Kidney (tissue), 14 donors: ENCODE results near the gene APBA1. TPM values are rescaled to one million over a fixed set of nuclear protein-coding genes. Genes with fewer than 3 reads are reported as not detected.
A peak's percentile ranks its signal among the peaks of the same experiment; 100 is the strongest.

Experiments
- DNase-seq, 5 donors: peaks; one replicate each; pipeline ENCODE4 v3.0.0-alpha.2; 2013 to 2020
- FAIRE-seq: peaks from 2 replicates; lab custom pipeline; 2012; peaks lifted over from hg19 to GRCh38; lab: Jason Lieb, UNC
- H3K27ac ChIP-seq, 2 donors: one replicate each; pipeline ENCODE4 v1.7.0; 2013; ENCODE audit warnings: low read depth in 2 of 2, low read length in 2 of 2, inconsistent platforms in 1 of 2
- H3K27me3 ChIP-seq: one replicate; pipeline ENCODE4 v1.7.1; 2013; ENCODE audit warnings: low read length, inconsistent platforms; ENCODE audit not compliant: control insufficient read depth, insufficient read depth
- H3K36me3 ChIP-seq, 3 donors: one replicate each; pipeline versions ENCODE4 v1.7.0 to v1.7.1; 2013; ENCODE audit warnings: low read length in 3 of 3, control low read depth in 1 of 3, inconsistent platforms in 1 of 3; ENCODE audit not compliant: insufficient read depth in 3 of 3, control insufficient read depth in 2 of 3
- H3K4me1 ChIP-seq, 3 donors: one replicate each; pipeline versions ENCODE4 v1.7.0 to v1.7.1; 2013; ENCODE audit warnings: low read length in 3 of 3, inconsistent platforms in 1 of 3, low read depth in 1 of 3; ENCODE audit not compliant: control insufficient read depth in 2 of 3, insufficient read depth in 2 of 3
- H3K4me3 ChIP-seq, 3 donors: one replicate each; pipeline versions ENCODE4 v1.7.0 to v1.8.1; 2013; ENCODE audit warnings: low read length in 3 of 3, control low read depth in 1 of 3, inconsistent platforms in 1 of 3
- H3K9ac ChIP-seq, 3 donors: one replicate each; pipeline versions ENCODE4 v1.7.0 to v1.7.1; 2013; ENCODE audit warnings: low read length in 3 of 3, control low read depth in 1 of 3, inconsistent platforms in 1 of 3
- H3K9me3 ChIP-seq, 3 donors: one replicate each; pipeline versions ENCODE4 v1.7.0 to v1.7.1; 2013; ENCODE audit warnings: low read length in 3 of 3, control low read depth in 1 of 3, inconsistent platforms in 1 of 3; ENCODE audit not compliant: control insufficient read depth in 2 of 3, insufficient read depth in 1 of 3
- intact Hi-C: fragments of 100-400 bp; cut with DNase I; formaldehyde crosslinking; loops from one replicate; pipeline ENCODE4 v1.11.1; 2022
- polyA plus RNA-seq: library from polyadenylated mRNA; stranded (reverse); fragments of 350-450 nt; fragmentation: Illumina TruSeq; extraction: RNeasy Lipid Tissue Mini Kit (QIAGEN cat#74804); gene quantifications from one replicate; pipeline ENCODE4 v1.2.3, GENCODE V29; 2014; ENCODE audit warnings: low read depth, low replicate concordance; ENCODE audit not compliant: insufficient read depth
- total RNA-seq: library from RNA; stranded (reverse); fragmentation: NEBNext Ultra II Directional; extraction: Animal tissue kit (Norgen Biotek cat#: 25700); gene quantifications from one replicate; pipeline ENCODE4 v1.2.1, GENCODE V29; 2021
- TF ChIP-seq, protein P1 (sequence below): IDR thresholded peaks from 3 replicates; pipeline ENCODE4 v1.5.1; 2012; ENCODE audit warnings: mild to moderate bottlenecking, moderate library complexity, borderline replicate concordance; ENCODE audit not compliant: insufficient read depth; ENCODE audit errors: extremely low read depth
- donor health status: control.
- donor health status: control.
- donor health status: control.
- donor health status: control.
- donor health status: control.
- donor health status: DM: yes; HTN: yes; CAD: no.
- donor health status: Normal renal cell carcinoma (clear cell type).

APBA1 gene
- total and polyA plus RNA-seq, 2 donors from 2014 or later: 1.3 to 5.1 TPM

DNA sequence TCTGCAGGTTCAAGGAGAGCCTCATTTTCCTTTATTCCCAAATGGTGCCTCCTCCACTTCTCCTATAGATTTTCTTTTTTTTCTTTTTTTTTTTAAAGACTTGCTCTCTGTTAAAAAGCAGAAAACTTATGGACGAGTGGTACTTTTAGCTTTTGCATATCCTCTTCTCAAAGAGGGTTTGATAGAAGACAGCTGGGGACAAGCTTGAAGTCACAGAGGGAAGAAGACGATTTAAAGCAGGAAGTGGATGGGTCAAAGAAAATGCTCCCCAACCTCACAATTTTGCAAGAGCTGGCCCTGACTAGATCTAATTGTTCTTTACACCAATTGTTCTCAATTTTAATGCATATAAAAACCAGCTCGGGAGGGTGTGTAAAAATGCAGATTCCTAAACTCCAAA is 48.9 kb downstream of the APBA1 start:
- Histone ChIP-seq H3K36me3 (no peaks in the 10 kb centered on the region), H3K4me1 (no peaks in the 10 kb centered on the region), H3K9ac (no peak overlapping the region), H3K27me3 (no peaks in the 10 kb centered on the region), H3K4me3 (no peak overlapping the region), H3K9me3 (no peaks in the 10 kb centered on the region), H3K27ac (no peak overlapping the region)
- peak in 2 of 5 donors; percentile 53 to 82 for DNase-seq
- intact Hi-C loops: no loop called here
- FAIRE-seq: no peak
- TF ChIP-seq, protein P1, sequence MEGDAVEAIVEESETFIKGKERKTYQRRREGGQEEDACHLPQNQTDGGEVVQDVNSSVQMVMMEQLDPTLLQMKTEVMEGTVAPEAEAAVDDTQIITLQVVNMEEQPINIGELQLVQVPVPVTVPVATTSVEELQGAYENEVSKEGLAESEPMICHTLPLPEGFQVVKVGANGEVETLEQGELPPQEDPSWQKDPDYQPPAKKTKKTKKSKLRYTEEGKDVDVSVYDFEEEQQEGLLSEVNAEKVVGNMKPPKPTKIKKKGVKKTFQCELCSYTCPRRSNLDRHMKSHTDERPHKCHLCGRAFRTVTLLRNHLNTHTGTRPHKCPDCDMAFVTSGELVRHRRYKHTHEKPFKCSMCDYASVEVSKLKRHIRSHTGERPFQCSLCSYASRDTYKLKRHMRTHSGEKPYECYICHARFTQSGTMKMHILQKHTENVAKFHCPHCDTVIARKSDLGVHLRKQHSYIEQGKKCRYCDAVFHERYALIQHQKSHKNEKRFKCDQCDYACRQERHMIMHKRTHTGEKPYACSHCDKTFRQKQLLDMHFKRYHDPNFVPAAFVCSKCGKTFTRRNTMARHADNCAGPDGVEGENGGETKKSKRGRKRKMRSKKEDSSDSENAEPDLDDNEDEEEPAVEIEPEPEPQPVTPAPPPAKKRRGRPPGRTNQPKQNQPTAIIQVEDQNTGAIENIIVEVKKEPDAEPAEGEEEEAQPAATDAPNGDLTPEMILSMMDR: no peak

- FAIRE-seq (no peak), DNase-seq (peak in 1 of 5 donors; percentile 18)
- Histone ChIP-seq H3K36me3 (no peaks in the 10 kb centered on the region), H3K4me1 (no peaks in the 10 kb centered on the region), H3K9ac (no peak overlapping the region), H3K4me3 (no peak overlapping the region), H3K27ac (no peak overlapping the region), H3K9me3 (no peaks in the 10 kb centered on the region), H3K27me3 (no peaks in the 10 kb centered on the region)
- TF ChIP-seq, protein P1: no peak
- intact Hi-C loops: no loop called here
Measured at GRCh38 chr9:69622676-69623075, 49.5 kb downstream of the APBA1 start.

DNA sequence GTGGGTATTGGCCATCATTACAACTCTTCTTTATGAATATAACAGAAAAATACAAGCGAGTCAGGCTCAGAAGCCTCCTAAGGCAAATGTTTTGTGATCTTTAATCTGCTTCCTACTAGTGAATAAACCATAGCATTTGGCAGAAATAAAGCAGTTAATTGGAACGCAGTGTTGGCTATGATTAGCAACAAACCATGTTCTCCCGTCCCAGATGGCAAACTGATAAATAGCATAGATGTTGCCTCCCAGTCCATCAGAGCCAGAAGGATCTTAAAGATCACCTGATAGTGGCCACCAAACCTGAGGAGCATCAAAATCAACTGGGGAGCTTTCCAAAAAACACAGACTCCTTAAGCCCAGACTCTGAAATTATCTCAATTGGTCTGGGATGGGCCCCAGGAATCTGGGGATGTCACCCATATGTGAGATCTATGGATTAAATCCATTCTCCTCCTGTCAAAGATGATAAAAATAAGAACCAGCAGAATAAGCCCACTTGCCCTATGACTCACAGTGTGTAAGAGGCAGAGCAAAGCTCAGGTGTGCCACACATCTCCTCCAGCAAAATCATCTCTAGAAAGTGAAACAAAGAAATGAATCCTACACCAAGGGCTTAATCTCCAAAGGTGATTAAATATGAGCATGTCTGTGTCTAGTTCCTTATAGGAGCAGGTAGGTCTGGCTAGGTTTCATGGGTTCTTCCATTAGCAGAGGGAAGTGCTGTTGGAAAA is 50.3 kb downstream of the APBA1 start:
- FAIRE-seq: no peak
- Histone ChIP-seq H3K9me3 (no peaks in the 10 kb centered on the region), H3K36me3 (no peaks in the 10 kb centered on the region), H3K4me3 (no peak overlapping the region), H3K27ac (no peak overlapping the region), H3K27me3 (no peaks in the 10 kb centered on the region), H3K9ac (no peak overlapping the region), H3K4me1 (no peaks in the 10 kb centered on the region)
- intact Hi-C loops: no loop called here
- DNase-seq: no peak
- TF ChIP-seq, protein P1: no peak
